HUDEP-2 (cell line): ENCODE results near the gene GTPBP10.
A peak's percentile ranks its signal among the peaks of the same experiment; 100 is the strongest.
"Not testable (repeated sequence)": the region's sequence is repeated elsewhere in the genome, so short reads cannot be mapped to it uniquely, and the experiment has no call there.

ENCODE experiments used
- DNase-seq, 76 experiments: peaks; one replicate each; lab custom pipeline; 2025; ENCODE audit not compliant: unreplicated experiment in 76 of 76; lab: John Stamatoyannopoulos, UW

The GTPBP10 gene, protein sequence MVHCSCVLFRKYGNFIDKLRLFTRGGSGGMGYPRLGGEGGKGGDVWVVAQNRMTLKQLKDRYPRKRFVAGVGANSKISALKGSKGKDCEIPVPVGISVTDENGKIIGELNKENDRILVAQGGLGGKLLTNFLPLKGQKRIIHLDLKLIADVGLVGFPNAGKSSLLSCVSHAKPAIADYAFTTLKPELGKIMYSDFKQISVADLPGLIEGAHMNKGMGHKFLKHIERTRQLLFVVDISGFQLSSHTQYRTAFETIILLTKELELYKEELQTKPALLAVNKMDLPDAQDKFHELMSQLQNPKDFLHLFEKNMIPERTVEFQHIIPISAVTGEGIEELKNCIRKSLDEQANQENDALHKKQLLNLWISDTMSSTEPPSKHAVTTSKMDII

DNA sequence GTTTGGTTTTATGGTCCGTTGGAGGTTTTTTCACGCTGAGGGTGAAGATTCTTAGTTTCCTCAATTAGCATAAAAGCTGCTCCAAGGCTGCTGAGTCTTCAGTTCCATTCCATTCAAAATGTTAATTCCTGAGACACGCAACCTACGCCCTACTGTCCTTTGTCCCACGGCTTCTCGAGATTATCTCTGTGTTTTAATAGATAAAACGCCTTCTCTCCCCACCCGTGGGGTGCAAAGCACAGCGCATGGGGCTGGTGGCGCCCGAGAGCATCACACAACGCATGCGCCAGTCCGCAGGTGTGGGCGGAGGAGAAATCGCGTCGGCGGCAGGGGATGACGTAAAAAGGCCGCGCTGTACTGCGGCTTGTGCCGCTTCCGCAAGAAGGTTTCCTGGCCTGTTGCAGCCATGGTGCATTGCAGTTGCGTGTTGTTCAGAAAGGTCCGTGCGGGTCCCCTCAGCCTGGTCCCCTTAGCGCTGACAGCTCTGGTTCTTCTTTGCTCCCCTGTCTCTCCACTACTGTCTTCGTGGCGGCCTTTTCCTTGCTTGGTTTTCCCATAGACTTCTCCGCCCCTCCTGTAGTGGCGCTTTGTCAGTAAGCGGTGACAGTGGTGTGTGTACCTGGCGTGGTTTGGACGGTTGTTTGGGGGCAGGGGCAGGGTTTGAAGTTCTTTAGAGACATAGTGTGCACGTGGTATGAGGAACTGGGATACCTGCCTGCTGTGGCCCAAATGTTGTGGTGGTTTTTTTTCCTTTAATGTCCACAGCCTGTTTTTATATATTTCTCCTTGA is at the start of gene GTPBP10:
Gene GTPBP10 (plus strand): TSS at position 381 of the 790 bp plus-strand sequence. CDS start 26 bp downstream, at position 407.
- peak; percentile 40 to 93 (median 83) for DNase-seq

DNA sequence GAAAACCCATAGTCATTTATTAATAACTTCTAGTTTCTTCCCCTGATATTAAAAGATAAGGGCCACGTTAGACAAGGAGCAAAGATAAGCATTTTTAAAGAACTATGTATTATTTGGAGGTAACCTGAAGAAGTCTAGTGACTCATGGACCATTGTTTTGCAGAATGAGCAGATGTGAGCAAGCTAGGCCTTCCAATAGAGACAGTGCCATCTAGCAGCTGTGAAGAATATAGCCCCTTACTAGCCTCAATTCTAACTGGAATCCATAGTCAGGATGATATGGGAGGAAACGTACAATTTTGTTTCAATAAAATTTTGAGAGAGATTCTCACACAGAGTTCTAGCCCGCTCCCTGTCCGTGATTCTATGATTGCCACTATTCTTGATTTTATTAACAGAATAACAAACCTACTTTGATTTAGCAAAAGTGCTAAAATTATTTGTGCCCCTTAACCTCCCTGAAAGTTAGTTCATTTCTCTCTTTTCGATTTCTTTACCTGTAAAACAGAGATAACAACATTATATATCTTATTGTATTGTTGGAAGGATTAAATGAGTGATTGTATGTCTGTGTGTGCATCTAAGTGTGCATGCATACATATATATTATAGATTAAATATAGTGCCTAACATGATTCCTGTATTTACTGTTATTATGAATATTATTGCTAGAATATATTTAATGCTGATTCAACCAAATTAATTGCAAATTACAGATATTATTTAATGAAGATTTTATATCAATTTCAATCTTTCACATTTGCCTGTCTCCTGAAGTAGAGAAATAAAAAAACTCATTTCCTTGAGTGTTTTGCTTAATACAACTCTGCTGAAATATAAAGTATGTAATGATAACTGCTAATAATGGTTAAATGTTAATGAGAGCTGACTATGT is 48.1 kb upstream of the GTPBP10 start:
- DNase-seq: peak in 6 of 76 experiments; percentile 3 to 26 (median 14)

DNA sequence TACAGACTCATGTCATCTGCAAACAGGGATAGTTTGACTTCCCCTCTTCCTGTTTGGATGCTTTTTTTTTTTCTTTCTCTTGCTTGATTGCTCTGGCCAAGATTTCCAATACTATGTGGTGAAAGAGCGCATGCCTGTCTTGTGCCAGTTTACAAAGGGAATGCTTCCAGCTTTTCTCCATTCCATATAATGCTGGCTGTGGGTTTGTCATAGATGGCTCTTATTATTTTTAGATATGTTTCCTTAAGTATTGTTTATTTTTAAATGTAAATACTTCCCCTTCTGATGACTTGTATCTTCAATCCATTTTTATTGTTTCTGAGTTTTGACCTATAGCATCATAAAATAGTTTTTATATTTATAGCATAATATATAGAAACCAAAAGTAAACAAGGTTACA is 43.3 kb upstream of the GTPBP10 start:
- no peak for DNase-seq

GRCh38 chr7:90309872-90310271 is 36.6 kb upstream of the GTPBP10 start:
- DNase-seq: no peak

DNA sequence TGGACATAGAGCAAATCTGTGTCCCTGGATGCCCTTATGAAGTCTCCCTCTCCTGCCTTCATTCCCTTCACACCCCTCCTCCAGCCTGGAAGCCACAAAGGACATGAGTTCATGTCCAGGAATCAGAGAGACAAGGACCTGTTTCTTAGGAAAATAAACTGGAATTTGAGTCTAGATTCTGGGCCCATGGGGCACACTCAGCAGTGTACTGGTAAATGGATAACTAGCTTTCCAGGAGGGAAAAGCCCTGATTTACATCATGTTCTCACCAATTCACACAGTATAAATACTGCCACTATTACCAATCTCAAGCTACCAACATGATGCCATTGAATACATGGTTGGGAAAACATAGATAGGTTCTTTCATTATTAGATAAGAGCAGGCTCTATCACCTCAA is 35.3 kb upstream of the GTPBP10 start:
- DNase-seq: no peak

- peak in 5 of 76 experiments; percentile 2 to 7 (median 4) for DNase-seq
These were observed 33.8 kb upstream of the GTPBP10 start for GRCh38 chr7:90312745-90313144.

GRCh38 chr7:90313907-90314306 is 32.6 kb upstream of the GTPBP10 start:
- DNase-seq: no peak

DNA sequence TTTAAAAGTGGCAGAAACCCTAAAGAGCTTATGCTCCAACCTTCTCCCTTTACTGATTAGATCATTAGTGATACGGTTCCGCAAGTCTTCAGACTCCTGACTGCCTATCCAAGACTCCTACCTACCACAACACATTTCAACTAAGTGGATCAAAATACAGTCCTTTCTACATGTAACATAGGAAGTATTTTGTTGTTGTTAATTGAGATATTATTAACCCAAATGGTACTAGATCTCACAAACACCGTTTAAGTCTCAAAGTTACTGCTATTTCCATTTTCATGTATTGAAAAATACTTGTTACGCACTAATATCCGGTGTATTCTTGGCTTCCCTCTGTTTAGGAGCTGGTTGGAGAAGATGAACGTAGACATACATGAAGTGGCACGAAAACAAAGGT is 26.5 kb upstream of the GTPBP10 start:
- no peak for DNase-seq

GRCh38 chr7:90320418-90320800 is 26.1 kb upstream of the GTPBP10 start:
- DNase-seq: no peak

DNA sequence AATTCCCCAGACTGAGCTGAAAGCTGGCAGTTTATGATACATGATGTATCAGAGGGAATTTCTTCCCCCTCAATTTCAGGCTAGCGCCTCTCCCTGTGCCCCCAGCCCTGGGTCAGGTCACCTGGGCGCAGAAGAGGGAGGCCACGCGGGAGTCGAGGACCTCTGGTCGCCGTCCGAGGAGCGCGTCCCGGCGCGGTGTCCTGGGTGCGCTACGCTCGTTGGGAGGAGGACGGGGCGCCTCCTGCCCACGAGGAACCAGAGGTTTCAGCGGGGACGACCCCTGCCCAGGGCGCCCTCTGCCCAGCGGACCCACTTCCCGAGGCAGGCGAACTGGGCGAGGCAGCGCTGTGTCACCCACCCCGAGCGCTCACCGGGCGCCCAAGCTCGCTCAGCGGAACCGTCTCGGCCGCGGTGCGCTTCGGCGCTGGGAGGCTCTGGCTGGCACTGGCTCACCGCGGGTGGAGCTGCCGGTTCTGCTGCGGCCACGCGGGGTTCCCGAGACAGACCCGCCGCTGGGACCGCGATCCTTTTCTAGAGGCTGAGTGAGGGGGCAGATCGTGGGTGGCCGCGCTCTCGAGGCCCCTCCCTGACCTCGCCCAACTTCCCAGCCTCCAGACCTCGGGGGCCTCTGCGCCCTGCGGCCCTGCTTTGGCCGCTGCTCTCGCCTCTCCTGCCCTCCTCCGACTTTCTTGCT is 25.6 kb upstream of the GTPBP10 start, which contains the start of gene FAM237B:
Gene FAM237B (minus strand): TSS at position 504 of the 694 bp plus-strand sequence. CDS start 1,556 bp downstream, outside the sequence.
- no peak for DNase-seq

DNA sequence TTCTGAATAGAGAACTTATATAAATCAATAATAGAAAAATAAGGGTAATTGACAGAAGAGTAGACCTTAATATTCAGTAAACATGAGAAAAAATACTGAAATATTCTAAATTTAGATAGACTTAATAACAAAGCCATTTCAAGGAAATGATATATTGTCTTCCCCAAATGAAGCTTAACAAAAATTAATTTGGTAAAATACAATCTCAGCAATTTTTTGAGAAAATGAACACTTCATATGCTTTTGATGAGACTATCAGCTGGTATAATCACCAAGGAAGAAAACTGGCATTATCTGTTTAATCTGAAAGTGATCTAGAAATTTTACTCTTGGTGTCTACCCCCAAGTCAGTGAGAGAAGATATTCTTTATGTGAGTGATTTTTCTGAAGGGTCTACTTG is 23.7 kb upstream of the GTPBP10 start:
- no peak for DNase-seq

DNA sequence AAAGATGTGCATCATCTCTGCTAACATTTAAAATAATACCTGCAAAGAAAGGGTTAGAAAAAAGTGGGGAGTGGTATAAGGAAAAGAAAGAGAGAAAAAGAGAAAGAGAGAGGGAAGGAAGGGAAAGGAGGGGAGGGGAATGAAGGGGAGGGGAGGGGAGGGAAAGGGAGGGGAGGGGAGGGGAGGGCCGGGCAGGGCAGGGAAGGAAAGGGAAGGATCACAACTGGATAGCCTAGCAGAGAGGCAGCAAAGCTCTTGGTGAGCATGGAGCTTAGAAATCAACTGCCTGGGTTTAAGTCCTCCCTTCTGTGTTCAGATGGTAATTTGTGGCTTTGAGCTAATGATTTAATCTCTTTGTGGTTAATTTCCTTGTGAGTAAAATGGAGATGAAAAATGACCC is 20.0 kb upstream of the GTPBP10 start:
- no peak for DNase-seq

DNA sequence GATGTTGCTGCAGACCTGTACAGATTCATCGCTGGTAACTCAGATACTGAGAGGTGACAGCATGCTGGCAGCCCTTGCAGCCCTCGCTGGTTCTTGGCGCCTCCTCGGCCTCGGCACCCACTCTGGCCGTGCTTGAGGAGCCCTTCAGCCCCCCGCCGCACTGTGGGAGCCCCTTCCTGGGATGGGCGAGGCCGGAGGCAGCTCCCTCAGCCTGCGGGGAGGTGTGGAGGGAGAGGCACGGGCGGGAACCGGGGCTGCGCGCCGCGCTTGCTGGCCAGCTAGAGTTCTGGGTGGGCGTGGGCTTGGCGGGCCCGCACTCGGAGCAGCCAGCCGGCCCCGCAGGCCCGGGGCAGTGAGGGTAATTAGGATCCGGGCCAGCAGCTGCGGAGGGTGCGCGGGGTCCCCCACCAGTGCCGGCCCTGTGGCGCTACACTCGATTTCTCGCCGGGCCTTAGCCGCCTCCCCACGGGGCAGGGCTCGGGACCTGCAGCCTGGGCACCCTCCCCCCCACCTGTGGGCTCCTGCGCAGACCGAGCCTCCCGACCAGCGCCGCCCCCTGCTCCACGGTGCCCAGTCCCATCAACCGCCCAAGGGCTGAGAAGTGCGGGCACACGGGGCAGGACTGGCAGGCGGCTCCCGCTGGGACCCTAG is 12.2 kb upstream of the GTPBP10 start:
- no peak for DNase-seq

GRCh38 chr7:90334926-90335325 is 11.6 kb upstream of the GTPBP10 start:
- not testable (repeated sequence) for DNase-seq

DNA sequence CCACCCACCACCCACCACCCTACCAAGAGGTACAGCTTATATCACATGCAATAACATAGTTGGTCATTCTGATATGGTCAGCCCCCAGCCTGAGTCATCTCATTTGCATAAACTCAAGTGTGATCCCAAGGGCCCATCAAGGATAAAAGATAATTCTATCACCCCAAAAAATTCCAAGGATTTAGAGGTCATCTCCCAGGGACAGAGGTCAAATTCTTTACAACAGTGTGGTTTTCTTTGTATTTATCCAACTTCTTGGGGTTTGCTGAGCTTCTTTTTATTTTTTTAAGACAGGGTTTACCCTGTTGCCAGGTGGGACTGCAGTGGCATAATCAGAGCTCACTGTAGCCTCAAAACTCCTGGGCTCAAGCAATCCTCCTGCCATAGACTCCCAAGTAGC is 9.4 kb upstream of the GTPBP10 start:
- no peak for DNase-seq

DNA sequence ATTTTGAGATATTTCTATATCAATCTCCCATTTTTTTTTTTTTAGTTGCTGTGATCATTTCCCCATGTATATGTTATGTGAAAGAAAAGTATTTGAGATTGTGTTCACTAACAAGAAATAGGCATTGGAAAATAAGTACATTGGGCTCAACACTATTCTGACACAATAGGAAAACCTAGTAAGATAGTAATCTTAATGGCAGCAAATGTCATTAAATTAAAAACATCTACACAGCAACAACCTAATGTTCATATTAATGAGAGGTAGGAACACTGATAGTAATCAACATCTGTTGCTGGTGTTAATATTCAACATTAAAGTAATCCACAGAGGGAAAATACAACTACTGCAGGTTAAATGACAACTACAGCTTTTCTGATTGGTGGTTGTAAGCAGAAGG is 1.5 kb upstream of the GTPBP10 start:
- DNase-seq: no peak

DNA sequence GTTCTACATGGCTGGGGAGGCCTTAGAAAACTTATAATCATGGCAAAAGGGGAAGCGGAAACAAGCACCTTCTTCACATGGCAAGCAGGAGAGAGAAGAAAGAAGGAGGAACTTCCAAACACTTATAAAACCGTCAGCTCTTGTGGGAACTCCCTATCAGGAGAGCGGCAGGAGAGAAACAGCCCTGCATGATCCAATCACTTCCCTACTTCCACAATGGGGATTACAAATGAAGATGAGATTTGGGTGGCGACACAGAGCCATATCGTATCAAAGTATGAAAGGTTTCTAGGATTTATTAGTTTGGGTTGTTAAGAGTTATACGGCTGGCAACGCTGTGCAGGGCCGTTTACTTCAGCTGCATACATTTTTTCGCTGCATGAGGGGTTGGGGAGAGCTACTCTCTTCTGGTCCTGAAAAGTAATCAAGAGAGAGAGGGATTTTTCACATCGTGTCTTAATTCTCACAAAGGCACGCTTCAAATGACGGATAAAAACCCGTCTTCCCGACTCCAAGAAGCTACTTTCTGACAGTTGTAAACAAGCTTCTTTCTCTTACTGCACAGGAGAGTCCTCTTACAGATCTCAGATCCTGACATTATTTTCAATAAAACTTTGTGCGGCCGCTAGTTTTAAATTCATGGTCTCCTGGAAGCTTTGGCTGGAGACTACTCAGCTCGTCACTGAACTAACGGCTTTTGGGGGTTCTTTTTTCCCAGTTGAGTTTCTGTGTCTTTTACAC is 751 bp upstream of the GTPBP10 start:
- DNase-seq: peak in 1 of 76 experiments; percentile 36

DNA sequence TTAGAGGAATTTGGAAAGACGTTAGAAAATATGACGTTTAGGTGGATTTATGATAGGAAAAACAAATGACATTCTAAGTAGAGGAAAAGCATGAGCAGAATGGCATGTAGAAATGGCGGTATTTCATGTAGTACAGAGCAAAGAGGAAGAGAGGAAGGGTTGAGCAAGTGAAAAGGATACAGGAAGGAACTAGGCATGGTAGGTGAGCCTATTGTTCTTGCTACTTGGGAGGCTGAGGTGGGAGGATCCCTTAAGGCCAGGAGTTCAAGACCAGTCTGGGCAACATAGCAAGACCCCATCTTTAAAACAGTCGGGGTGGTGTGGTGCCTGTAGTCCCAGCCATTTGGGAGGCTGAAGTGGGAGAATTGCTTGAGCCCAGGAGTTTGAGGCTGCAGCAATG is 1.2 kb downstream of the GTPBP10 start:
- no peak for DNase-seq

GRCh38 chr7:90349305-90349704 is 2.8 kb downstream of the GTPBP10 start:
- no peak for DNase-seq
